Activated naive CD8-positive, alpha-beta T cell (primary cell): ENCODE data around the gene LRP6.
"Not testable (repeated sequence)": the region's sequence is repeated elsewhere in the genome, so short reads cannot be mapped to it uniquely, and the experiment has no call there.

Source experiments
- H3K27ac Mint-ChIP-seq: one replicate; pipeline ENCODE4 v1.8.0; 2021; ENCODE audit warnings: mixed read lengths
- H3K27me3 Mint-ChIP-seq: one replicate; pipeline ENCODE4 v1.8.0; 2021; ENCODE audit warnings: mixed read lengths
- H3K36me3 Mint-ChIP-seq: one replicate; pipeline ENCODE4 v1.8.0; 2021; ENCODE audit warnings: mixed read lengths
- H3K4me1 Mint-ChIP-seq: one replicate; pipeline ENCODE4 v1.8.0; 2021; ENCODE audit warnings: low read depth, mixed read lengths
- H3K4me3 Mint-ChIP-seq: one replicate; pipeline ENCODE4 v1.8.0; 2021; ENCODE audit warnings: mild to moderate bottlenecking, mixed read lengths
- H3K9me3 Mint-ChIP-seq: one replicate; pipeline ENCODE4 v1.8.0; 2021; ENCODE audit warnings: low read depth, mixed read lengths

The LRP6 gene

DNA sequence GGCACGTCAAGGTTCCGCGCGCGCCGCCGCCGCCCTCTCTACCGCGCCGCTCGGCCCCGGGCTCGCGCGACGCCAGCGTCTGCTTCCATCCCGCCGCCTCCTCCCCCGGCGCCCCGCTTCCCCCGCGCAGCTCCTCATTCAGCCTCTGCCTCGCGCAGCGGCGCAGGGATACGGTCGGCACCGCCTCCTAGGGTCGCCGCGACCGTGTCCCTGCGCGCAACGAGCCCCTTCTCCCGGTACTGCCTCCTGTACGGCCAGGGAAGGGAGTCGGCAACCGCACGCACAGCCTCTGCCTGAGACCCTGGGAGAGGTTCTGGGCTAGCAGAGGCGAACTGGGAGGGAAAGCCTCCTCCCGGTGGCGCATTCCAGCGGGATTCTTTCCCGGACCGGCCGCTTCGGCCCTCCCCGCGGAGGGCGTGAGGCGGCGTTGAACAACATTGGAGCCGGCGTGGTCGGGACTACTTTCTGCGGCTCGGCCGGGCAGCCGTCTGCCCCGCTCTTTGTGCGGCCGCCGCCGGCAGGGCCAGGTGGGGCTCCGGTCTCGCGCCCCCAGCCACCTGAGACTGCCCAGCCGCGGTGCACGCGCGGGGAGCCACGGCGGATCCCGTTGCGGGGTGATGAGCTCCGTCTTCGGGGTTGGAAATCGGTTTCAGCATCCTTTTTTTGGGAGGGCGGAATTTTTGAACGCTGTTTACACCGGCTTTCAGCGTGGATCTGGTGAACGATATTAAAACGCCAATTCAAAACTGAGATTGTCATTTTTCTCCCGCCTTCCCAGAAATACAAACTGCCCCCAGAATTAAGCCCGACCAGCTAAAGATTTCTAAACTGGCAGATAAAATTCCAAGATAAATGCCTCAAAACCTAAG is at the start of gene LRP6:
TSS of gene LRP6 (minus strand) at position 172 of the 869 bp plus-strand sequence. CDS start 309 bp downstream, outside the sequence.
- peak within 1 kb of the TSS; percentile 87 for H3K4me3 Mint-ChIP-seq
- H3K9me3 Mint-ChIP-seq = no peaks in the 10 kb centered on the region
- peaks cover 4% of the 10 kb centered on the region for H3K36me3 Mint-ChIP-seq
- H3K4me1 Mint-ChIP-seq = peaks cover 27% of the 10 kb centered on the region
- H3K27me3 Mint-ChIP-seq = peaks cover 8% of the 10 kb centered on the region
- H3K27ac Mint-ChIP-seq = peak within 1 kb of the TSS; percentile 70

DNA sequence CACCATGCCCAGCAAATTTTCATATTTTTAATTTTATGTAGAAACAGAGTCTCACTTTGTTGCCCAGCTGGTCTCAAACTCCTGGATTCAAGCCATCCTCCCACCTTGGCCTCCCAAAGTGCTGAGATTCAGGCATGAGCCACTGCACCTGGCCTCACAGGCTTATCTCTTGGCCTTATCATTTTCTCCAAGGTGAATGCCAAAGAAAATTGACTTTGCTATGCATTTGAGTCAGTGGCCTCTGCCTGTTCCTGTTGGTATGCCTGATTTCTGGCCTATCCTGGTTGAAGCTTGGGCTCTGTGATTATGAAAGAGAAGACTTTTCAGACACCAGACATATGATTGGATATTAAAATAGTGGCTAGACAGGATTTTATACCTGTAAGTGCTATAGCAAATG is 49.0 kb upstream of the LRP6 start:
- no peak overlapping the region for H3K4me3 Mint-ChIP-seq
- peaks cover 4% of the 10 kb centered on the region for H3K27me3 Mint-ChIP-seq
- H3K9me3 Mint-ChIP-seq = no peaks in the 10 kb centered on the region
- H3K36me3 Mint-ChIP-seq = peaks cover 2% of the 10 kb centered on the region
- H3K4me1 Mint-ChIP-seq = peaks cover 2% of the 10 kb centered on the region
- no peak overlapping the region for H3K27ac Mint-ChIP-seq

DNA sequence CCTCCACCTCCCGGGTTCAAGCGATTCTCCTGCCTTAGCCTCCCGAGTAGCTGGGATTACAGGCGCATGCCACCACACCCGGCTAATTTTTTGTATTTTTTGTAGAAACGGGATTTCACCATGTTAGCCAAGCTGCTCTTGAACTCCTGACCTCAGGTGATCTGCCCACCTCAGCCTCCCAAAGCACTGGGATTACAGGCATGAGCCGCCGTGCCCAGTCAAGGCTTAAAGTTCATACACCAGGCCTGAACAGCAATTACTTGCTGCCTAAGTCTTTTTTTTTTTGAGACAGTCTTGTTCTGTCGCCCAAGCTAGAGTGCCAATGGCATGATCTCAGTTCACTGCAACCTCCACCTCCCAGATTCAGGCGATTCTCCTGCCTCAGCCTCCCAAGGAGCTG is 43.9 kb upstream of the LRP6 start:
- H3K27ac Mint-ChIP-seq, H3K4me1 Mint-ChIP-seq, H3K9me3 Mint-ChIP-seq, H3K4me3 Mint-ChIP-seq, H3K36me3 Mint-ChIP-seq, H3K27me3 Mint-ChIP-seq: not testable (repeated sequence)

DNA sequence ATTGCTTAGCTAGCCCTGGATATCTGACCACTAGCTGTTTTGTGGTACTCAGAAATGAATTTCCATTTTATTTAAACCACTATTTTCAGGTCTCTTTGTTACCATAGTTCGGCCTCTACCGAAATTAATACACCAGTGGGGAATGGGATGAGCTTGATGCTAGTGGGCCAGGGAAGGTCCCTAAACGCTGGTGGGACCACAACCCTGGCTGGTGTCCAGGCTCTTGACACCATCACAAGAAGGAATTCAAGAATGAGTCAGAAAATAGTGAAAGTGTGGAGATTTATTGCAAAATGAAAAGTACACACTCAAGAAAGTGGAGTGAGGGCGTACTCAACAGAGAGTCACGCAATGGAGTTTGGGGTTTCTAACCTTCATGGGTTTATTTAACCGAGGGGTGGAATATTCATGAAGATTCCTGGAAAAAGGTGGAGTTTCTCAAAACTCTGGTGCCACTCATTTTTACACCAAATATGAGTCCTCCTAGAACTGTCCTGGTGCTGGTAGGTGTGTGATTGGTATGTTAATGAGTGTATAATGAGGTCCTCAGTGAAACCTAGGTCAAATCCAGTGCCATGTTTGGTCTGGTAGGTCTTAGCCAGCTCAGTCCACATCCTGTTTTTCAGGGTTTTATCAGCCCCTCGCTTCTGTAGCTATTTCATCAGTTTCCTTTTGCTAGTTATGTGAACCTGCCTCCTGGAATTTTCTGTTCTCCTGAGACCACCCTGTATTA is 38.9 kb upstream of the LRP6 start:
- H3K36me3 Mint-ChIP-seq = no peaks in the 10 kb centered on the region
- no peaks in the 10 kb centered on the region for H3K4me1 Mint-ChIP-seq
- peaks cover 3% of the 10 kb centered on the region for H3K9me3 Mint-ChIP-seq
- H3K27ac Mint-ChIP-seq = no peak overlapping the region
- H3K4me3 Mint-ChIP-seq = no peak overlapping the region
- no peaks in the 10 kb centered on the region for H3K27me3 Mint-ChIP-seq

DNA sequence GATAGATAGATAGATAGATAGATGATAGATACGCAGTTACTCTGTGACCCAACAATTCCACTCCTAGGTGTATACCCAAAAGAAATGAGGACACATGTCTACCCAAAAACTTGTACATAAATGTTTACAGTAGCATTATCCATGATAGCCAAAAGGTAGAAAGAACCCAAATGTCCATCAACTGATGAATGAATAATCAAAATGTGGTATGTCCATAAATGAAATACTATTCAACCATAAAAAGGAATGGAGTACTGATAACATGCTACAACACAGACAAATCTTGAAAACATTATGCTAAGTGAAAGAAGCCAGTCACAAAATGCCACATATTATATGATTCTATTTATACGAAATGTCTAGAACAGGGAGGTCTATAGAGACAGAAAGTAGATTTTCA is 36.1 kb upstream of the LRP6 start:
- peaks cover 3% of the 10 kb centered on the region for H3K9me3 Mint-ChIP-seq
- no peak overlapping the region for H3K4me3 Mint-ChIP-seq
- no peaks in the 10 kb centered on the region for H3K27me3 Mint-ChIP-seq
- no peaks in the 10 kb centered on the region for H3K4me1 Mint-ChIP-seq
- H3K27ac Mint-ChIP-seq = no peak overlapping the region
- H3K36me3 Mint-ChIP-seq = no peaks in the 10 kb centered on the region

DNA sequence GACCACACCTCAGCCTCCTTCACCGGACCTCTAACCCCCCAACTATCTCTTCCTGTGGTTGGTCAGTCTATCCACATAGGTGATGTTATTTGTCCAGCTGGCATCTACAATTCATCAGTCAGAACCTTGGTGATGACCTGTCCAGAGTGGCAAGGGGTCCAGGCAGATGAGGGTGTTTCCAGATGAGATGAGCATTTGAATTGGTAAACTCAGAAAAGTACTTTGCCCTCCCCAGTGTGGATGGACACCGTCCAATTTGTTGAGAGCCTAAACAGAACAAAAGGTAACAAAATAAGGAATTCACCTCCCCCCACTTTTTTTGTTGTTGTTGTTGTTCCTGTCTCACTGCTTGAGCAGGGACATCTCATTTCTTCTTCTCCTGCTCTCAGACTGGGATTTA is 34.3 kb upstream of the LRP6 start:
- Mint-ChIP-seq H3K4me3 (no peak overlapping the region), H3K27me3 (no peaks in the 10 kb centered on the region), H3K9me3 (peaks cover 3% of the 10 kb centered on the region), H3K36me3 (no peaks in the 10 kb centered on the region), H3K27ac (no peak overlapping the region), H3K4me1 (no peaks in the 10 kb centered on the region)

DNA sequence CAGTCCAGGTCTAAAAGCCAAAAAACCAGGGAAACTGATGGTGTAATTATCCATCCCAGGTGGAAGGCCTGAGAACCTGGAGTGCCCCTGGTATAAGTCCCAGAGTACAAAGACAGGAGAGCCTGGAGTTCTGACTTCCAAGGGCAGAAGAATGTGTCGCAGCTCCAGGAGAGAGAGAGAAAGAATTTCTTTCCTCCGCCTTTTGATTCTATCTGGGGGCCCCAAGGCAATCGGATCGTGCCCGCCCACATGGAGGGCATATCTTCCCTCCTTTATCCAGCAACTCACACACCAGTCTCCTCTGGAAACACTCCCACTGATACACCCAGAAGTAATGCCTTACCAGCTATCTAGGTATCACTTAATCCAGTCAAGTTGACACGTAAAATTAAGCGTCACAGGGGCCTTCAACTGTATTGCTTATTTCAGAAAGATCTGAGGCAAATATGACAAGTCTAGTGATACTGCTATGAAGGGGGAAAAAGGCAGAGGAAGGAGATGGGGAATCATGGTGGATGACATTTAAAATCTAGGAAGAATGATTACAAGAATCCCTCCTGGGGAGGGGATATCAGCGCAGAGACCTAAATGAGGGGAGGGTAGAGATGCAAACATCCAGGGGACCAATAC is 30.5 kb upstream of the LRP6 start:
- Mint-ChIP-seq H3K9me3 (no peaks in the 10 kb centered on the region), H3K4me3 (no peak overlapping the region), H3K4me1 (no peaks in the 10 kb centered on the region), H3K27me3 (peaks cover 2% of the 10 kb centered on the region), H3K27ac (no peak overlapping the region), H3K36me3 (no peaks in the 10 kb centered on the region)

DNA sequence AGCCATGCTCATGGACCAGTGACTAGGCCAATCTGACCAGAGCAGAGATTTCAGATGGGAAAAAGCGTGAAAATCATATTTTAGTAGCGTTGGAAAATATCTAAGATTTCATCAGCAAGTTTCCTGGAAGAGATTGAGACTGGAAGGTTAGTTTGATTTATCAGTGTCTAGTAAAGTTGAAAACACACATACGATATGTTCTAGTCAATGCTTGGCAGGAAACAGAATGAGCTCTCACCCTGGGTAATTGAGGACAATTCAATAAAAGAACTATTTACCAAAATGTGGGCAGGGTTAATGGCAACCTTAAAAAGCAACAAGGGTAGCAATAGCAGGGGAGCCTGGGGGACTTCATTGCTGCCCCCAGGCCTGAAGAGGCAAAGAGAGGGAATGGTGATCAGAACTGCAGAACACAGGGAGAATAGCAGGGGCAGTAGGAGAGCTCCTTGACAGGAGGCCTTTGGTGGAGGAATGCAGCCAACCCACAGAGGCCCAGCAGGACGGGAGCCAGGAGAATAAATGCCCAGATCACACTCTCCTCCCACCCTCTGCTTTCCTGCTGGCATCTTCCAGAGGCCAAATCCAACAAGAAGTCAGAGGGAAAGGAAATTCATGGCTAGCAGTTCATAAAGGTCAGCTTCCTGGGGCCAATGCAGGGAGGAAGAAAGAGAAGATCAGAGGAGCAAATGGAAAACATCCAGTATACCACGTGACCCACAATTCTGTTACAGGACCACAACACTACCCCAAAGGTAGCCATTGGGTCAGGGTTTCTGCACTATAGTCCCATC is 27.6 kb upstream of the LRP6 start:
- no peak overlapping the region for H3K4me3 Mint-ChIP-seq
- H3K9me3 Mint-ChIP-seq = no peaks in the 10 kb centered on the region
- H3K27ac Mint-ChIP-seq = no peak overlapping the region
- no peaks in the 10 kb centered on the region for H3K36me3 Mint-ChIP-seq
- peaks cover 2% of the 10 kb centered on the region for H3K27me3 Mint-ChIP-seq
- H3K4me1 Mint-ChIP-seq = peaks cover 8% of the 10 kb centered on the region

DNA sequence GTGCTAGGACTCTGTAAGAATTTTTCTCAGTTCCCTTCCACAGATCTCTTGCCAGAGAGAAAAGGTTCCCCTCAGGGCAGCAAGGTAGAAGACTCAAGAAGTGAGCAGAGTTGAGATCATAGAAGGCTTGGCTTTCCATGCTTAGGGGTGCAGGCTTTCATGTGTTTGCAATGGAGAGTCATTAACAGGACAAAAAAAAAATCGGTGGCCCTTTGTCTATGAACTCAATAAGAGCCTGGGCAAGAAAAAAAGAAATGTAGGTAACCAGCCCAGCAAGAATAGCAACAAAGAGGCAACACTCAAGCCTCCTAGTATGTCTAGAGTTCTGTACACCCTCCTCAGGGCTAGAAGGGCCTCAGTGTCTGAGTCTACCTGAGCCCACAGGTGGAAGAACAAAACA is 23.4 kb upstream of the LRP6 start:
- Mint-ChIP-seq H3K4me1 (peaks cover 8% of the 10 kb centered on the region), H3K4me3 (no peak overlapping the region), H3K27me3 (no peaks in the 10 kb centered on the region), H3K36me3 (no peaks in the 10 kb centered on the region), H3K27ac (no peak overlapping the region), H3K9me3 (no peaks in the 10 kb centered on the region)

DNA sequence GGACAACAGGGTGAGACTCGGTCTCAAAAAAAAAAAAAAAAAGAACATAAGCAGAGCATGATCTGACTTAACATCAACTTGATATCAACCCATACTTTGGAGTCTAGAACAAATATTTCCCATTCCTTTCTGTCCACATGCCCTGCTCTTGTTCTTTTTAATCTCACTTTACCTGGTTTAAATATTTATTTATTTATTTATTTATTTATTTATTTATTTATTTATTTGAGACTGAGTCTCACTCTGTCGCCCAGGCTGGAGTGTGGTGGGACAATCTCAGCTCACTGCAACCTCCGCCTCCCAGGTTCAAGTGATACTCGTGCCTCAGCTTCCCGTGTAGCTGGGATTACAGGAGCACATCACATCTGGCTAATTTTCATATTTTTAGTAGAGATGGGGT is 19.6 kb upstream of the LRP6 start:
- H3K36me3 Mint-ChIP-seq = no peaks in the 10 kb centered on the region
- H3K27ac Mint-ChIP-seq = no peak overlapping the region
- H3K27me3 Mint-ChIP-seq = no peaks in the 10 kb centered on the region

DNA sequence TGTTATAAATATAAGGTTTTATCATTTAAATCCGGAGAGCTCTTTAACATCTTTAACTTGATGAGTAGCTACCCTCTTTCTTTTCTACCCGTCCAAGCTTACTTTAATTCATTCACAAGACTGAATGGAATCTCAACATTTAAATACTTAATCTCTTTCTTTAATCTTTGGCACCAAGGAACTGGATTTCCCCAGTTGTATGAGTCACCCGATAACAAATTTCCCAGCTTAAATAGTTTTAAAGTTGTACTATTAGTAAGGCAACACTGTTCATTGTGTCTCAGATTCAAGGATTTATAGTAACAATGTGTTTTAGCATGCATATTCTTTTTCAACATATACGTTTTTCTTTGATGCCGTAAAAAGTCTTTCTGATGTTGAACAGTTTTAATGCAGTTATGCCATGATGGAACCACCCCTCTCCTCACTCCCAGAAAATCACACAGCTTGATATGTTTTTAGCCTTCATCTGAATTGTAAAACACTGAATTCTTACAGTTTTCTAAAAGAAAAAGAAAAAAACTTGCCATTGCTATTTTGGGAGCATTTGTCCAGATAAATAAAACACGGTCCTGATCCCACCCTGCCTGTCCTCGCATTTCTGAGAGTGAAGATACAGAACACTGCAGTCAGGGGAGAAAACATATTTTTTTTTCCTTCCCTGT is 16.0 kb upstream of the LRP6 start:
- no peak overlapping the region for H3K4me3 Mint-ChIP-seq
- H3K4me1 Mint-ChIP-seq = no peaks in the 10 kb centered on the region
- H3K36me3 Mint-ChIP-seq = no peaks in the 10 kb centered on the region
- H3K27ac Mint-ChIP-seq = no peak overlapping the region
- peaks cover 2% of the 10 kb centered on the region for H3K27me3 Mint-ChIP-seq
- peaks cover 1% of the 10 kb centered on the region for H3K9me3 Mint-ChIP-seq

More for the DNA sequence above, 19.6 kb upstream of the LRP6 start:
- H3K4me1 Mint-ChIP-seq = peaks cover 8% of the 10 kb centered on the region
- no peaks in the 10 kb centered on the region for H3K9me3 Mint-ChIP-seq
- H3K4me3 Mint-ChIP-seq = no peak overlapping the region

DNA sequence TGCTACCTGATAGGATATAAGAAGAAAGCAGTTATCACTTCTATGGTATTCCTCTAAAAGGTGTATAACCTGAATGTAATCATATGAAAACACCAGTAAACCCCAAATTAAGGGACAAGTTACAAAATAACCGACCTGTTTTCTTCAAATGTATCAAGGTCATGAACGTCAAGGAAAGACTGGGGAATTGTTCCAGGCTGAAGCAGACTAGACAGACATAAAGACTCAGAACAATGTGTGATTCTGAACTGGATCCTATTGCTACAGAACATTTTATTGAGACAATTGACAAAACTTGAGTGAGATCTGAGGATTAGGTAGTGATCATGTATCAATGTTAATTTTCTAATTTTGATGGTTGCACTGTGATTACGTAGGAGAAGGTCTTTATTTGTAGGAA is 15.4 kb upstream of the LRP6 start:
- H3K27ac Mint-ChIP-seq = no peak overlapping the region
- peaks cover 2% of the 10 kb centered on the region for H3K27me3 Mint-ChIP-seq
- no peaks in the 10 kb centered on the region for H3K4me1 Mint-ChIP-seq
- H3K4me3 Mint-ChIP-seq = no peak overlapping the region
- H3K36me3 Mint-ChIP-seq = no peaks in the 10 kb centered on the region
- H3K9me3 Mint-ChIP-seq = peaks cover 6% of the 10 kb centered on the region

DNA sequence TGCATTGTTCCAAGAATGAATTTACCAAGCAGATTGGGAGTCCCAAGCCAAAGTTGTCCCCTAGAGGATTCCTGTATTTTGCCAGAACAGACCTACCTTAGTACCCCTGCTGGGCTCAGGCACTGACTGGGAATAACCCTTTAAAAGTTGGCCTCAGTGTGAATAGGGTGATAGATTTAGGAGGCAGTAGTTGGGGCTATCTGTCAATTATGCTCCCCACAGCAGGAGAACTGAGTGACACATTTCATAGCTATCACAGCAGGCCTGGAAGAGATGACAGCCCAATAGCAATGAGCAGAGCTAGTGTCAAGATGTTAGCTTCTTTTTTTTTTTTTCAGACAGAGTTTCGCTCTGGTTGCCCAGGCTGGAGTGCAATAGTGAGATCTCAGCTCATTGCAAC is 14.3 kb upstream of the LRP6 start:
- no peaks in the 10 kb centered on the region for H3K36me3 Mint-ChIP-seq
- no peak overlapping the region for H3K4me3 Mint-ChIP-seq
- peaks cover 9% of the 10 kb centered on the region for H3K9me3 Mint-ChIP-seq
- no peak overlapping the region for H3K27ac Mint-ChIP-seq
- peaks cover 2% of the 10 kb centered on the region for H3K27me3 Mint-ChIP-seq
- H3K4me1 Mint-ChIP-seq = no peaks in the 10 kb centered on the region

DNA sequence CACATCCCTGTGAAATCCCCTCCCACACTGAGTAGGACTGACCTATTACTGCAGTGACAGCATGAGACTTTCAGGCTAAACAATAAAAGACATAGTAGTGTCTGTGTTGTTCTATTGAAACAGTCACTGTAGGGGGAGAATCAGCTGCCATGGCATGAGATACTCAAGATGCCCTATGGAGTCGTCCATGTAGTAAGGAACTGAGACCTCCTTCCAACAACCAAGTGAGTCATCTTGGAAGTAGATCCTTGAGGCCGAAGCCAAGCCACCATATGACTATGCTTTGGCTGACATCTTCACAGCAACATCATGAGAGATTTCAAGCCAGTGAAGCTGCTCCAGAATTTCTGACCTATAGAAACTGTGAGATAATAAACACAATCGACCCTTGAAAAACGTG is 12.1 kb upstream of the LRP6 start:
- Mint-ChIP-seq H3K4me3 (no peak overlapping the region), H3K27me3 (peaks cover 2% of the 10 kb centered on the region), H3K27ac (no peak overlapping the region), H3K4me1 (no peaks in the 10 kb centered on the region), H3K36me3 (peaks cover 3% of the 10 kb centered on the region), H3K9me3 (peaks cover 9% of the 10 kb centered on the region)
